Adrenal gland (tissue), 12 donors: Measurements from ENCODE around the gene RBM15B. TPM values are rescaled to one million over a fixed set of nuclear protein-coding genes. Genes with fewer than 3 reads are reported as not detected.

Experiments
- DNase-seq, 7 donors: peaks; one replicate each; pipeline ENCODE4 v3.0.0-alpha.2; 2019 to 2020
- H3K27ac ChIP-seq, 5 donors: fragments of 200-600 bp; sonication (generic) in 4 of 5; 1 replicate in 3 of 5; 2 replicates in 2 of 5; pipeline versions ENCODE4 v1.5.1 to v1.8.0; 2016 to 2020; ENCODE audit warnings: mild to moderate bottlenecking in 1 of 5
- H3K27me3 ChIP-seq: fragments of 200-600 bp; 2 replicates; pipeline ENCODE4 v1.8.0; 2021
- H3K36me3 ChIP-seq, 2 donors: fragments of 200-600 bp; replicated peaks in 1 of 2; 1 replicate in 1 of 2; 2 replicates in 1 of 2; pipeline versions ENCODE4 v1.5.1 to v1.8.0; 2018 to 2022
- H3K4me1 ChIP-seq, 2 donors: fragments of 200-600 bp; replicated peaks in 1 of 2; 1 replicate in 1 of 2; 2 replicates in 1 of 2; pipeline versions ENCODE4 v1.5.1 to v1.8.0; 2018 to 2021
- H3K4me3 ChIP-seq, 4 donors: fragments of 200-600 bp; sonication (generic) in 3 of 4; one replicate each; pipeline ENCODE4 v1.5.1; 2016 to 2018
- H3K9me3 ChIP-seq, 3 donors: fragments of 200-600 bp; sonication (generic) in 1 of 3; replicated peaks in 1 of 3; 1 replicate in 2 of 3; 2 replicates in 1 of 3; pipeline versions ENCODE4 v1.5.1 to v1.8.0; 2016 to 2021
- POLR2A ChIP-seq, 2 donors: fragments of 450-650 bp; IDR thresholded peaks; one replicate each; pipeline ENCODE4 v1.6.1; 2017; ENCODE audit warnings: antibody characterized with exemption in 2 of 2, mild to moderate bottlenecking in 2 of 2, moderate library complexity in 1 of 2
- WGBS, 4 donors: extraction: QIAGEN DNeasy Blood & Tissue Kit in 2 of 4; methylation state at CpG; one replicate each; pipeline versions ENCODE4 v1.1.5 to v1.1.7; 2013 to 2017; 5-methylcytosine and 5-hydroxymethylcytosine counted together
- intact Hi-C, 2 donors: fragments of 100-400 bp; cut with DNase I; formaldehyde crosslinking; loops; one replicate each; pipeline versions ENCODE4 v1.14.1 to v1.15.0; 2022 to 2023
- polyA plus RNA-seq, 3 donors: library from polyadenylated mRNA; stranded (reverse); fragments of 200-250 nt in 2 of 3; fragments of 350-450 nt in 1 of 3; fragmentation: Illumina TruSeq in 1 of 3; extraction: RNeasy Lipid Tissue Mini Kit (QIAGEN cat#74804) in 1 of 3; gene quantifications; one replicate each; pipeline ENCODE4 v1.2.3, GENCODE V29; 2013 to 2014
- total RNA-seq, 9 donors: library from RNA; depleted of rRNA in 4 of 9; stranded (reverse); fragments of >200 nt in 4 of 9; fragments of 120-200 nt in 1 of 9; fragmentation: NEBNext Ultra II Directional in 1 of 9; extraction: Animal tissue kit (Norgen Biotek cat#: 25700) in 1 of 9; gene quantifications; one replicate each; pipeline versions ENCODE4 v1.1.0 to v1.2.4, GENCODE V29; 2013 to 2023
- TF ChIP-seq, protein P1 (sequence below), 6 experiments: fragments of 450-650 bp in 4 of 6; fragments of 200-600 bp in 2 of 6; sonication (generic) in 1 of 6; IDR thresholded peaks; 1 replicate in 5 of 6; 2 replicates in 1 of 6; pipeline versions ENCODE4 v1.5.1 to v1.8.0; 2016 to 2021; ENCODE audit warnings: antibody characterized with exemption in 6 of 6, mild to moderate bottlenecking in 2 of 6, moderate library complexity in 1 of 6
- donor health status: healthy with polysubstance abuse.
- donor health status: Bipolar disorder and iron deficiency.
- donor health status: DM: yes; HTN: yes; CAD: no.
- donor health status: DM: no; HTN: no; CAD: no.
- donor health status: DM: no; HTN: no; CAD: no.
- donor health status: DM: yes; HTN: yes; CAD: no.

RBM15B gene
- total and polyA plus RNA-seq, 12 donors, result 8.0 to 36.6 (median 24.4) TPM

DNA sequence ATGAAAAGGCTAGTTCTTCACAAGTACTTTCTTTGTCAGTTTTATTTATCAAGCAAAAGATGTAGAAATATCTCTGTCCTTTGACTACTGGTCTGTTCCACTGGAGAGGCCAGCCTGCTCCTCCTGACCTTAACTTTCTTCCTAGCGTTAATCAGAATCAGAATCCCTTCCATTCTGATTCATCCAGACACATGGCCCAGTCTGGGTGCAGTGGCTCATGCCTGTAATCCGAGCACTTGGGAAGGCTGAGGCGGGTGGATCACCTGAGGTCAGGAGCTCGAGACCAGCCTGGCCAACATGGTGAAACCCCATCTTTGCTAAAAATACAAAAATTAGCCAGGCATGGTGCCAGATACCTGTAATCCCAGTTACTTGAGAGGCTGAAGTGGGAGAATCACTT lies 38.0 kb upstream of the RBM15B start:
- 82 to 90% (median 85%) methylated on average over 4 of the region's 4 CpGs for WGBS, 4 donors

DNA sequence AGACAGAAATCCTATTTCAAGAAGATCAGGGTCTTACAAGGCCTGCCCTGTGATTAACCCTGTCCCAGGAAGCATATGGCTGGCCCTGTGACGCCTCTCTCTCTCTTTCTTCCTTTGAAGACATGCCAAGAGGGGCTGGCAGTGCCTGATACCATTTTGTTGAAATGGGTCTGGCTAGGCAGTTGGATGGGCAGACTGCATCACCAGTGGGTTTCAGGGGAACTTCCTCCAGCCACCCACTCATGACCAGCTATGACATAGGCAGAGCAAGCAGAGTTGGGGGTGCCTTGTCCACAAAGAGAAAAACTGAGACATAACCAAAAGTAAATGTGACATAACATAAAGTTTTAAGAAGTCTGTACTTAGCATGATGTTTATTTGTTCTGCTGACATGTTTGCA lies 37.4 kb upstream of the RBM15B start:
- TF ChIP-seq POLR2A (IDR thresholded peaks at IDR 0.05), result no peak
- TF ChIP-seq, protein P1, sequence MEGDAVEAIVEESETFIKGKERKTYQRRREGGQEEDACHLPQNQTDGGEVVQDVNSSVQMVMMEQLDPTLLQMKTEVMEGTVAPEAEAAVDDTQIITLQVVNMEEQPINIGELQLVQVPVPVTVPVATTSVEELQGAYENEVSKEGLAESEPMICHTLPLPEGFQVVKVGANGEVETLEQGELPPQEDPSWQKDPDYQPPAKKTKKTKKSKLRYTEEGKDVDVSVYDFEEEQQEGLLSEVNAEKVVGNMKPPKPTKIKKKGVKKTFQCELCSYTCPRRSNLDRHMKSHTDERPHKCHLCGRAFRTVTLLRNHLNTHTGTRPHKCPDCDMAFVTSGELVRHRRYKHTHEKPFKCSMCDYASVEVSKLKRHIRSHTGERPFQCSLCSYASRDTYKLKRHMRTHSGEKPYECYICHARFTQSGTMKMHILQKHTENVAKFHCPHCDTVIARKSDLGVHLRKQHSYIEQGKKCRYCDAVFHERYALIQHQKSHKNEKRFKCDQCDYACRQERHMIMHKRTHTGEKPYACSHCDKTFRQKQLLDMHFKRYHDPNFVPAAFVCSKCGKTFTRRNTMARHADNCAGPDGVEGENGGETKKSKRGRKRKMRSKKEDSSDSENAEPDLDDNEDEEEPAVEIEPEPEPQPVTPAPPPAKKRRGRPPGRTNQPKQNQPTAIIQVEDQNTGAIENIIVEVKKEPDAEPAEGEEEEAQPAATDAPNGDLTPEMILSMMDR (IDR thresholded peaks at IDR 0.05), result no peak
- Histone ChIP-seq H3K4me1 (no peaks in the 10 kb centered on the region), H3K9me3 (no peaks in the 10 kb centered on the region), H3K27me3 (no peaks in the 10 kb centered on the region), H3K27ac (no peak overlapping the region), H3K36me3 (no peaks in the 10 kb centered on the region), H3K4me3 (no peak overlapping the region)
- DNase-seq, result peak in 1 of 7 donors; percentile 21
- whole genome bisulfite sequencing, 4 donors, result 56 to 80% (median 72%) methylated on average over 1 of the region's 1 CpG
- intact Hi-C loops, result no loop called here

More for the DNA sequence above, 38.0 kb upstream of the RBM15B start:
- Histone ChIP-seq H3K27ac (no peak overlapping the region), H3K4me1 (no peaks in the 10 kb centered on the region), H3K27me3 (no peaks in the 10 kb centered on the region), H3K36me3 (no peaks in the 10 kb centered on the region), H3K9me3 (no peaks in the 10 kb centered on the region), H3K4me3 (no peak overlapping the region)
- DNase-seq, result peak in 1 of 7 donors; percentile 41
- TF ChIP-seq POLR2A (IDR thresholded peaks at IDR 0.05), result no peak
- TF ChIP-seq, protein P1 (IDR thresholded peaks at IDR 0.05), result no peak
- intact Hi-C loops, result no loop called here

DNA sequence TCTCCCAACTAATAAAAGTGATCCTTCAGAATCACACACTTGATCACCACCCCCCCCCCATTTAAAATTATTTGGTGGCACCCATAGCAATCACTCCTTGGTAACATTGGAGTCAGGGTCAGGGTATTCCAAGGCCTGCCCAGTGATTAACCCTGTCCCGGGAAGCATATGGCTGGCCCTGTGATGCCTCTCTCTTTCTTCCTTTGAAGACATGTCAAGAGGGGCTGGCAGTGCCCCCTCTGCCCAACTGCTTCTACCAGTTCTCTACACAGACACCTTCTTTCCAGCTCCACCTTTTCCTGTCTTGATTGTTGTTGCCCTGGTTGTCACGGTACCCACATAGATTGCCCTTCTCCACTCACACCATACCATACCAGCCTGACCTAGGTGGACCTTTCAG lies 36.9 kb upstream of the RBM15B start:
- H3K36me3 ChIP-seq, result no peaks in the 10 kb centered on the region
- intact Hi-C loops, result no loop called here
- TF ChIP-seq, protein P1 (IDR thresholded peaks at IDR 0.05), result no peak
- no peak for TF ChIP-seq POLR2A (IDR thresholded peaks at IDR 0.05)
- DNase-seq, result peak in 1 of 7 donors; percentile 21
- no peak overlapping the region for H3K27ac ChIP-seq
- WGBS, 4 donors, result 85 to 96% (median 87%) methylated on average over 2 of the region's 2 CpGs
- no peak overlapping the region for H3K4me3 ChIP-seq
- H3K4me1 ChIP-seq, result no peaks in the 10 kb centered on the region
- H3K9me3 ChIP-seq, result no peaks in the 10 kb centered on the region
- H3K27me3 ChIP-seq, result no peaks in the 10 kb centered on the region

DNA sequence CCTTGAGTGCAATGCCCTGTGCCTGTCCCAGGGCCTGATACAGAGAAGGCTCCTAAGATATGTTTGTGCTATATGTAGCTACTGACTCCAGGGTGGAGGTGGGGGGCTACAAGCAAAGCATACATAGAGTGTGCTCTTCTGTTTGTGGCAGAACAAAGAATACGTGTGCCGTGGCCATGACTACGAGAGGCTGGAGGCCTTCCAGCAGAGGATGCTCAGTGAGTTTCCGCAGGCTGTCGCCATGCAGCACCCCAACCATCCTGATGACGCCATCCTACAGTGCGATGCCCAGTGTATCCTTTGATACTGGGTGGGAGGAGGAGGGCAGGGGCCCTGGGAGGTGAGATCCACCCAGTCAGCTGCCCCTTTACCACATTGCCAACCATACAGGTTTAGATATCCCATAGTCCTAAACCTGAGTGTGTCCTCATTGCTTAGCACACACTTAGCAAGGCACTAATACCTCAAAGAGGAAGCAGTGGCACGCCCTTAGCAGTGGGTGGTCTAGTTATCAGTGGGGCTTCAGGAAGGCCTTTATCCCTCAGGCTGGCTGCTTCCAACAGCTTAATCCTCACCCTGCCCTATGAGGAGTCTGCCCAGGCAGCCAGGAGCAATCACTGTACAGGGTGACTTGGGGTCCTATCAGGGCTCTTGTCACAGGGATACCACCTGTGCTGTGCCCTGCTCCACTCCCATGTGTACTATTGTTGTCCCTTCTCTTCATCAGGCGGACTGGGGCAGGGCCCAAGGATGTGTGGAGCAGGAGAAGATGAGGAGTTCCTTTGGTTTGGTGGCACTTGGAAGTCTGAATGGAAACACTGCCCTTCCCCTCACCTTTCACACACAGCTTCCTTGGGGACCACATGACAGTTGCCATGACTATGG lies 36.1 kb upstream of the RBM15B start:
- no peaks in the 10 kb centered on the region for H3K27me3 ChIP-seq
- intact Hi-C loops, result no loop called here
- no peak overlapping the region for H3K4me3 ChIP-seq
- no peaks in the 10 kb centered on the region for H3K9me3 ChIP-seq
- TF ChIP-seq POLR2A (IDR thresholded peaks at IDR 0.05), result no peak
- TF ChIP-seq, protein P1 (IDR thresholded peaks at IDR 0.05), result no peak
- H3K4me1 ChIP-seq, result no peaks in the 10 kb centered on the region
- WGBS, 4 donors, result 91 to 95% (median 92%) methylated on average over 8 to 9 of the region's 9 CpGs
- no peak overlapping the region for H3K27ac ChIP-seq
- no peaks in the 10 kb centered on the region for H3K36me3 ChIP-seq
- peak in 1 of 7 donors; percentile 11 for DNase-seq
